K562 (cell line): Measurements from ENCODE around the gene DYNLT4. TPM values are rescaled to one million over a fixed set of nuclear protein-coding genes. Genes with fewer than 3 reads are reported as not detected.

Source experiments
- ARID2 ChIP-seq: fragments of 450-650 bp; IDR thresholded peaks from 2 replicates; pipeline ENCODE4 v1.6.1; 2017; ENCODE audit warnings: antibody characterized with exemption, mild to moderate bottlenecking
- HMG20B ChIP-seq: fragments of 250-450 bp; sonication (Bioruptor Pico); IDR thresholded peaks from 2 replicates; pipeline ENCODE4 v1.5.0; 2021; ENCODE audit warnings: mild to moderate bottlenecking
- HNRNPK ChIP-seq: fragments of 200-400 bp; formaldehyde crosslinking; IDR thresholded peaks from one replicate; pipeline ENCODE4 v1.6.1; 2018; ENCODE audit warnings: mild to moderate bottlenecking, low read depth, low read length; ENCODE audit not compliant: poor library complexity, severe bottlenecking
- HNRNPL ChIP-seq: fragments of 200-400 bp; formaldehyde crosslinking; IDR thresholded peaks from 2 replicates; pipeline ENCODE4 v1.6.1; 2017; ENCODE audit warnings: low read depth, mild to moderate bottlenecking, low read length
- MEF2D ChIP-seq: conservative IDR thresholded peaks from 2 replicates; pipeline ENCODE4 v1.6.1; 2016; ENCODE audit warnings: low read depth, missing genetic modification characterization, missing compliant biosample characterization
- MTA1 ChIP-seq: fragments of 450-650 bp; IDR thresholded peaks from 2 replicates; pipeline ENCODE4 v1.6.1; 2017; ENCODE audit warnings: borderline replicate concordance
- PHF20 ChIP-seq: fragments of 450-650 bp; IDR thresholded peaks from 2 replicates; pipeline ENCODE4 v1.6.1; 2018; ENCODE audit not compliant: partially characterized antibody
- THRAP3 ChIP-seq: fragments of 450-650 bp; IDR thresholded peaks from 2 replicates; pipeline ENCODE4 v1.6.1; 2016; ENCODE audit warnings: mild to moderate bottlenecking, inconsistent platforms, borderline replicate concordance
- U2AF2 ChIP-seq: fragments of 200-400 bp; formaldehyde crosslinking; optimal IDR thresholded peaks from 2 replicates; pipeline ENCODE3; 2017; ENCODE audit warnings: low read depth, mild to moderate bottlenecking, low read length
- ZC3H11A ChIP-seq: IDR thresholded peaks from 2 replicates; pipeline ENCODE4 v1.6.1; 2012; ENCODE audit warnings: low read depth, low read length, improper control_type of control experiment
- ZNF431 ChIP-seq: sonication (generic); formaldehyde crosslinking; IDR thresholded peaks from 2 replicates; pipeline ENCODE4 v1.8.0; 2022; ENCODE audit warnings: mild to moderate bottlenecking, missing genetic modification reagents
- ZNF445 ChIP-seq: fragments of 250-450 bp; sonication (Bioruptor Pico); IDR thresholded peaks from 2 replicates; pipeline ENCODE4 v1.4.0; 2020; ENCODE audit warnings: low read depth, mild to moderate bottlenecking, moderate library complexity
- ZNF57 ChIP-seq: fragments of 450-650 bp; formaldehyde crosslinking; IDR thresholded peaks from 2 replicates; pipeline ENCODE4 v1.4.0; 2020; ENCODE audit warnings: mild to moderate bottlenecking, moderate library complexity
- polyA plus RNA-seq, 8 experiments: library from polyadenylated mRNA; depleted of rRNA in 4 of 8; stranded (reverse) in 5 of 8; unstranded in 3 of 8; fragments of >200 nt; fragmentation: Nextera tagmentation in 2 of 8; fragmentation: Illumina TruSeq in 1 of 8; extraction: Ambion mirVana in 2 of 8; extraction: Trizol in 1 of 8; gene quantifications; 2 replicates each; pipeline versions ENCODE4 v1.2.1 to v1.2.3, GENCODE V29; 2011 to 2014; ENCODE audit warnings: inconsistent platforms in 1 of 8, missing spikeins in 1 of 8
- total RNA-seq, 7 experiments: library from RNA; depleted of rRNA in 6 of 7; stranded (reverse); fragments of >200 nt in 6 of 7; fragmentation: Illumina TruSeq in 2 of 7; extraction: Trizol in 2 of 7; gene quantifications; 2 replicates each; pipeline versions ENCODE4 v1.2.1 to v1.2.3, GENCODE V29; 2011 to 2021; ENCODE audit warnings: low replicate concordance in 1 of 7
- TF ChIP-seq, protein P1 (sequence below): fragments of 450-650 bp; IDR thresholded peaks from 2 replicates; pipeline ENCODE4 v1.6.1; 2017; ENCODE audit warnings: antibody characterized with exemption, mild to moderate bottlenecking
- TF ChIP-seq, protein P2 (sequence below): fragments of 450-650 bp; formaldehyde crosslinking; IDR thresholded peaks from 2 replicates; pipeline ENCODE4 v1.4.0; 2020; ENCODE audit warnings: mild to moderate bottlenecking, moderate library complexity
- TF ChIP-seq, protein P3 (sequence below): sonication (generic); formaldehyde crosslinking; IDR thresholded peaks from 2 replicates; pipeline ENCODE4 v1.8.0; 2022; ENCODE audit warnings: mild to moderate bottlenecking, missing genetic modification reagents
- TF ChIP-seq, protein P4 (sequence below): fragments of 450-650 bp; IDR thresholded peaks from 2 replicates; pipeline ENCODE4 v1.6.1; 2014; ENCODE audit warnings: low read depth, mild to moderate bottlenecking, moderate library complexity, borderline replicate concordance
- TF ChIP-seq, protein P5 (sequence below), 2 experiments: fragments of 450-650 bp; IDR thresholded peaks; 2 replicates each; pipeline ENCODE4 v1.6.1; 2016

Gene DYNLT4
- total and polyA plus RNA-seq, 9 of the 15 experiments (the other 6 are each of a cell fraction or from before 2014, with no cell fraction given) = 0.29 to 0.73 TPM; not detected in 7

DNA sequence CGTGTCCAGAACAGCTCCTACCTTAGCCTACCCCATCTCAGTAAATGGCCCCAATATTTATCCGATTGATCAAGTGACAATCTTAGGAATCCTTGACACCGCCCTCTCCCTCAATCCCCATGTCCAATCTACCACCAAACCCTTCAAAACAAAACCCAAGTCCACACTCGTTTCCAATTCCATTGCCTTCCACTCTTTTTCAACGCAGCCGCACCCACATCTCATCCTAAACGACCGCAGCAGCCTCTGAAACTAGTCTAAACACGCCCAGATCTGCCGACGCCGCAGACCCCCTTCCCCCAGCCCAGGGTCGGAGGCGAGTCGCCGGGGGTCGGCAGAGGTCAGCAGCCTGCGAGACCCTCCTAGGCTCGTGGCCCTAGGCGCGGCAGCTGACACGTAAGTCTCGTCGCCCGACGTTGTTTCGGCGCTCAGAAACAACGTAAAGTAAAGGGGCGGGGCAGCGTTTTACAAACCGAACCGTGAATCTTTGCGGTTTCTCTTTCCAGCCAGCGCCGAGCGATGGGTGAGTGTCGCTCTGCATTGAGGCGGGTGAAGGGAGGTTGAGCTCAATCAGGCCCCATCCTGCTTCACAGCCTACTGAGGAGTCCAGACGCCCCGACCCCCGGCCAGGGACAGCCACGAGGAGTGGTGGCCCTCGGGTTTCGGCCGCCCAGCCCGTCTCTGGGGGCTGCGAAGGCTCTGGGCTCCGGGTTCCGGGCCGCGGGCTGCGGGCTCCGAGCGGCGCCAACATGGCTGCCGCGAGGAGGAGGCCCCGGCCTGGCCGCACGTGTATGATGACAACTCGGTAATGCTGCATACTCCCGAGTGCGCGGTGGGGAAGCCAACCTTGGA is 31.8 kb downstream of the DYNLT4 start, which contains the start of gene RPS8 (continued):
- TF ChIP-seq, protein P1, sequence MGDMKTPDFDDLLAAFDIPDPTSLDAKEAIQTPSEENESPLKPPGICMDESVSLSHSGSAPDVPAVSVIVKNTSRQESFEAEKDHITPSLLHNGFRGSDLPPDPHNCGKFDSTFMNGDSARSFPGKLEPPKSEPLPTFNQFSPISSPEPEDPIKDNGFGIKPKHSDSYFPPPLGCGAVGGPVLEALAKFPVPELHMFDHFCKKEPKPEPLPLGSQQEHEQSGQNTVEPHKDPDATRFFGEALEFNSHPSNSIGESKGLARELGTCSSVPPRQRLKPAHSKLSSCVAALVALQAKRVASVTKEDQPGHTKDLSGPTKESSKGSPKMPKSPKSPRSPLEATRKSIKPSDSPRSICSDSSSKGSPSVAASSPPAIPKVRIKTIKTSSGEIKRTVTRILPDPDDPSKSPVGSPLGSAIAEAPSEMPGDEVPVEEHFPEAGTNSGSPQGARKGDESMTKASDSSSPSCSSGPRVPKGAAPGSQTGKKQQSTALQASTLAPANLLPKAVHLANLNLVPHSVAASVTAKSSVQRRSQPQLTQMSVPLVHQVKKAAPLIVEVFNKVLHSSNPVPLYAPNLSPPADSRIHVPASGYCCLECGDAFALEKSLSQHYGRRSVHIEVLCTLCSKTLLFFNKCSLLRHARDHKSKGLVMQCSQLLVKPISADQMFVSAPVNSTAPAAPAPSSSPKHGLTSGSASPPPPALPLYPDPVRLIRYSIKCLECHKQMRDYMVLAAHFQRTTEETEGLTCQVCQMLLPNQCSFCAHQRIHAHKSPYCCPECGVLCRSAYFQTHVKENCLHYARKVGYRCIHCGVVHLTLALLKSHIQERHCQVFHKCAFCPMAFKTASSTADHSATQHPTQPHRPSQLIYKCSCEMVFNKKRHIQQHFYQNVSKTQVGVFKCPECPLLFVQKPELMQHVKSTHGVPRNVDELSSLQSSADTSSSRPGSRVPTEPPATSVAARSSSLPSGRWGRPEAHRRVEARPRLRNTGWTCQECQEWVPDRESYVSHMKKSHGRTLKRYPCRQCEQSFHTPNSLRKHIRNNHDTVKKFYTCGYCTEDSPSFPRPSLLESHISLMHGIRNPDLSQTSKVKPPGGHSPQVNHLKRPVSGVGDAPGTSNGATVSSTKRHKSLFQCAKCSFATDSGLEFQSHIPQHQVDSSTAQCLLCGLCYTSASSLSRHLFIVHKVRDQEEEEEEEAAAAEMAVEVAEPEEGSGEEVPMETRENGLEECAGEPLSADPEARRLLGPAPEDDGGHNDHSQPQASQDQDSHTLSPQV = peak; percentile 87
- TF ChIP-seq ZNF445 (CRISPR knock-in tag) (0 out of 2 replicates have a peak, but pooled peaks have one; percentile 71), HNRNPK (no peak), THRAP3 (0 out of 2 replicates have a peak, but pooled peaks have one; percentile 15), MEF2D (tag) (peak; percentile 4; the same call in 1 of the 2 replicates), HMG20B (CRISPR knock-in tag) (no peak), PHF20 (peak; percentile 91), HNRNPL (no peak), ARID2 (peak; percentile 66; the same call in 1 of the 2 replicates), U2AF2 (no peak), MTA1 (peak; percentile 100), ZC3H11A (no peak), ZNF57 (CRISPR knock-in tag) (peak; percentile 50; the same call in 1 of the 2 replicates), ZNF431 (CRISPR knock-in tag) (peak; percentile 69)
- TF ChIP-seq, protein P2, sequence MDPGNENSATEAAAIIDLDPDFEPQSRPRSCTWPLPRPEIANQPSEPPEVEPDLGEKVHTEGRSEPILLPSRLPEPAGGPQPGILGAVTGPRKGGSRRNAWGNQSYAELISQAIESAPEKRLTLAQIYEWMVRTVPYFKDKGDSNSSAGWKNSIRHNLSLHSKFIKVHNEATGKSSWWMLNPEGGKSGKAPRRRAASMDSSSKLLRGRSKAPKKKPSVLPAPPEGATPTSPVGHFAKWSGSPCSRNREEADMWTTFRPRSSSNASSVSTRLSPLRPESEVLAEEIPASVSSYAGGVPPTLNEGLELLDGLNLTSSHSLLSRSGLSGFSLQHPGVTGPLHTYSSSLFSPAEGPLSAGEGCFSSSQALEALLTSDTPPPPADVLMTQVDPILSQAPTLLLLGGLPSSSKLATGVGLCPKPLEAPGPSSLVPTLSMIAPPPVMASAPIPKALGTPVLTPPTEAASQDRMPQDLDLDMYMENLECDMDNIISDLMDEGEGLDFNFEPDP = no peak
- TF ChIP-seq, protein P3, sequence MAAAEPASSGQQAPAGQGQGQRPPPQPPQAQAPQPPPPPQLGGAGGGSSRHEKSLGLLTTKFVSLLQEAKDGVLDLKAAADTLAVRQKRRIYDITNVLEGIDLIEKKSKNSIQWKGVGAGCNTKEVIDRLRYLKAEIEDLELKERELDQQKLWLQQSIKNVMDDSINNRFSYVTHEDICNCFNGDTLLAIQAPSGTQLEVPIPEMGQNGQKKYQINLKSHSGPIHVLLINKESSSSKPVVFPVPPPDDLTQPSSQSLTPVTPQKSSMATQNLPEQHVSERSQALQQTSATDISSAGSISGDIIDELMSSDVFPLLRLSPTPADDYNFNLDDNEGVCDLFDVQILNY (CRISPR knock-in tag) = peak; percentile 79; the same call in 1 of the 2 replicates
- TF ChIP-seq, protein P4, sequence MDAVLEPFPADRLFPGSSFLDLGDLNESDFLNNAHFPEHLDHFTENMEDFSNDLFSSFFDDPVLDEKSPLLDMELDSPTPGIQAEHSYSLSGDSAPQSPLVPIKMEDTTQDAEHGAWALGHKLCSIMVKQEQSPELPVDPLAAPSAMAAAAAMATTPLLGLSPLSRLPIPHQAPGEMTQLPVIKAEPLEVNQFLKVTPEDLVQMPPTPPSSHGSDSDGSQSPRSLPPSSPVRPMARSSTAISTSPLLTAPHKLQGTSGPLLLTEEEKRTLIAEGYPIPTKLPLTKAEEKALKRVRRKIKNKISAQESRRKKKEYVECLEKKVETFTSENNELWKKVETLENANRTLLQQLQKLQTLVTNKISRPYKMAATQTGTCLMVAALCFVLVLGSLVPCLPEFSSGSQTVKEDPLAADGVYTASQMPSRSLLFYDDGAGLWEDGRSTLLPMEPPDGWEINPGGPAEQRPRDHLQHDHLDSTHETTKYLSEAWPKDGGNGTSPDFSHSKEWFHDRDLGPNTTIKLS = peak; percentile 99
- TF ChIP-seq, protein P5, sequence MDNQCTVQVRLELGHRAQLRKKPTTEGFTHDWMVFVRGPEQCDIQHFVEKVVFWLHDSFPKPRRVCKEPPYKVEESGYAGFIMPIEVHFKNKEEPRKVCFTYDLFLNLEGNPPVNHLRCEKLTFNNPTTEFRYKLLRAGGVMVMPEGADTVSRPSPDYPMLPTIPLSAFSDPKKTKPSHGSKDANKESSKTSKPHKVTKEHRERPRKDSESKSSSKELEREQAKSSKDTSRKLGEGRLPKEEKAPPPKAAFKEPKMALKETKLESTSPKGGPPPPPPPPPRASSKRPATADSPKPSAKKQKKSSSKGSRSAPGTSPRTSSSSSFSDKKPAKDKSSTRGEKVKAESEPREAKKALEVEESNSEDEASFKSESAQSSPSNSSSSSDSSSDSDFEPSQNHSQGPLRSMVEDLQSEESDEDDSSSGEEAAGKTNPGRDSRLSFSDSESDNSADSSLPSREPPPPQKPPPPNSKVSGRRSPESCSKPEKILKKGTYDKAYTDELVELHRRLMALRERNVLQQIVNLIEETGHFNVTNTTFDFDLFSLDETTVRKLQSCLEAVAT (IDR thresholded peaks at IDR 0.05) = peak; percentile 93 to 95
